GM19467 (cell line): Measurements from ENCODE around the gene CBLIF.
"Not testable (repeated sequence)": the region's sequence is repeated elsewhere in the genome, so short reads cannot be mapped to it uniquely, and the experiment has no call there.

ENCODE experiments used
- ATAC-seq: cut with Tn5 transposase; IDR thresholded peaks from one replicate; pipeline ENCODE4 v1.9.1; 2021; ENCODE audit warnings: mild to moderate bottlenecking, moderate library complexity; ENCODE audit not compliant: unreplicated experiment

Gene CBLIF

DNA sequence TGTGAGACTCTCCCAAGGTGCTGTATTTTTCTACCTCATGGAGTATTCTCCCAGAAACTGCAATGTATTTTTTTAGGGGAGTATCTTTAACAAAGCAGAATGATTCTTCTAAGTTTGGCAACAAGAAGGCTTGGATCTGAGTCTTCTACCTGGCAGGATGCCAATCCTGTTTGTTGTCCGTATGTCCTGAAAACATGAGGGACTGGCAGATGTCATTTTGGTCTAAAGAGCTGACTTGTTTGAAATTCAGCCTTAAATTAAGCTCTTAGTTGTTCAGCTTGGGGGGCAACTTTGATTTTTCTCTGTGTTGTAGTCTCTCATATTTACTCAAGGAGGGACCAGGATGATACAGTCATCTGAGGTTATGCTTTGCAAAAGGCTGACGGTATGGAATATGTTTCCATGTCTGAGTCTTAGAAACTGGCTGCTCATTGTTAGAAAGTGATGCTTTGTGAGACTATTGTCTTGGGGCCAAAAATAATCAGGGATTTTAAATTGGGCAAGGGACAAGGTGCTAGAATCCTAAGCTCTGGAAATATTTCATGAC lies 44.1 kb downstream of the CBLIF start:
- ATAC-seq = no peak

DNA sequence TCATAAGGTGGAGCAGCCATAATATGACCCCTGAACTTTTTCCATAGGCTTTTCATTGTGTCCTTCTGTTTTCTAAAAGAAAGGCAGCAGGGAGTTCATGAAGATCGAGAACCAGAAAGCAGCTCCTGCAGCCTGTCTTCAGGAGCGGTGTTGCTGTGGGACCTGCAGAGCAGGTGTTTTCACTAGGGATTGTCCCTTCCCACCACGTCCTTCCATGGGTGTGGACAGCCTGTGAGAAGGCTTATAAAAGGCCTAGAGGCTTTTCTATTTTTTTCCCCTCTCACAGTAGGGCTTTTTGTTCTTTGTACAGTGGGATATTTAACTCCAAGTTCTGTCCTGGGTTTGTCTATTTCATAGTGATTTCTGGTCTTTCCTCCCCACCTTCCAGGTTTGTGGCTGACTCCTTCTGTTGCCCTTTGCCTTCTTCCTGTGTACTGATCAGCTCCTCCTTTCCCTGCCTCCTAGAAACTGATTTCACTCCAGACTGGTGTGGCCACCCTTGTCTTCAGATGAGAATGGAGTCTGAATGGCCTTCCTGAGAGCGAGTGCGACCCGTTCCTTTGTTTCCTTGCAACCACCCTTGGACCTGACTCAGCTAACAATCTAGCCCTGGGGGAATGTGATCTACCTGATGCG lies 44.8 kb downstream of the CBLIF start:
- ATAC-seq = no peak

DNA sequence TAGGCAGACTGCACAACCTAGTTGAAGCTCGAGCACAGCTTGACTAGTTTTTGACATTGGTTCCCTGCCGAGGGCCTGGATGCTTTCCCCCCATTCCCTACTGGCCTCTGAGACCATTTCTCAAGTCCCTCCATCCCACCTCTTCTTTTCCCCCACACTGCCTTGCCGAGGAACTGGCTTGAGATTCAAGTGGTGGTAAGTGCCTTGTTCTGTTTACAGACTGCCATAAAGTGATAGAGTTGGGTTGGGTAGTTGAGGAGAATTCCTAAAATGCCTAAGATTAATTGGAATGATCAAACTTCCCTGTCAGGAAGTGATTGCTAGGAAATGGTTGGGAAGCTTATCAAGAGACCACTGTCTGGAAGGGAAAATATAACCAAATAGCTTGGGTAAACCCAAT lies 50.9 kb downstream of the CBLIF start:
- no peak for ATAC-seq

DNA sequence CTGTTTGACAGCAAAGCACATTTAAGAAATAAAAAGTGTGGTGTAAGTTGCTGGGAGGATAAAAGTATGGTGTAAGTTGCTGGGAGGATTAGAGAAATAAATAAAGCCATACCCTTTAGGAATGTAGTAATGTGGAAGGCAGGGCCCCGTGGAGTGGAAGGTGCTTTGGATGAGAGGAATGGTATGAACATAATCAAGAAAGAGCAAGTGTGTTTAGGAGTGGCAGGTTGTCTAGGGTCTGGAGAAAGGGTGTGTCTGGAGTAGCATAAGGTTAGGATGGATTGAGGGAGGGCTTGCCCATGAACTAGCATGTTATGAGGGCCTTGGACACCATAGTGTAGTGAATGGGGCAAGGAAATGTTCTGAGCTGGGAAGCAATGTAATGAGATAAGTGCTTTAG lies 52.8 kb downstream of the CBLIF start:
- ATAC-seq = no peak

DNA sequence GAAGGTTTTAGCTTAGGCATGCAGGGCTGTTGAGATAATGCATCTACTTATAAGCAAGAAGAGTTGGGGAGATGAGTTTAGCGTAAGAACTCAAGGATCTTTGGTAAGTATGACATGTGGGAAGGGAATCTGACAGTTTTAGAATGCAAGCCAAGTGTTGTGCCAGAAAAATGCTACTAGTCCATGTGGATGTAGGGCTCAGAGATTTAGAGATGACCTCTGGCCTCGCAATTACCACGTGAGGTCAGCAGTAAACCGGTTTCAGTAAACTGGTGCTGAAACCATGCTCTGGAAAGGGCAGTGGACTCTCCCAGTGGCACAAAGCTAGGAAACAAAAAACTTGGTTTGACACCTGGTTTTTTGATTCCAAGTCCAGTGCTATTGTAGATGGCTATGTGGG lies 53.7 kb downstream of the CBLIF start:
- ATAC-seq = no peak

DNA sequence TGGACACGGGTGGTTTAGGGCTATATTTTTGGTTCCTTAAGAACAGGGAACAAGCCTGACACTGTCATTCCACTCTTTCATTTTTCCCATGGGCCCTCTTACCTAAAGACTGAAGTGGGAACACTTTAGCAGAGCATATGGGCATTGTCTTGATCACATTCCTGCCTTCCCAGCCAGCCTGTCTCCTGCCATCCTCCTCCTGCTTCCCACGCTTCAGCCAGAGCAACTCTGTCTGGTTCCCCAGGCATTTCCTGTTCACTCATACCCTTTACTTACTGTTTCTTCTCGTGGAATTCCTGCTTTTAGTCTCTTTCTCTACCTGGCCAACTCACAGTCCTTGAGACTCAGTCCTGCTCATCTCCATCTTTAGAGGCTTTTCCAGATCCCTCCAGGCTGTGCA lies 57.5 kb downstream of the CBLIF start:
- ATAC-seq = no peak

DNA sequence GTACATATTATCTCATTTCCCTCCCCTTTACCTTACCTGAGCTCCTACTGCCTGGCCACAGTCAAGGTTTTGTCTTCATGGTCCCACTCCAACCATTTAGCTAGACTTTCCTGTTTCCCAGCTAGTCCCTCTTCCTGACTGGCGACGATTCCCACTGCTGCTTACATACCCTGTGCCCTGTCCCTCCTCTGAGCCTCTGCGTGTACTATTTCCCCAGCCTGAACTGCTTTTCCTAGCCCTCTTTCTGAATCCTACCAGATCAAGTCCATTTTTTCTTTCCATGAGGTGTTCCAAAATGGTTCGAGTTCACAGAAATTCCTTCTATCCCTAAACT lies 58.1 kb downstream of the CBLIF start:
- ATAC-seq = no peak

DNA sequence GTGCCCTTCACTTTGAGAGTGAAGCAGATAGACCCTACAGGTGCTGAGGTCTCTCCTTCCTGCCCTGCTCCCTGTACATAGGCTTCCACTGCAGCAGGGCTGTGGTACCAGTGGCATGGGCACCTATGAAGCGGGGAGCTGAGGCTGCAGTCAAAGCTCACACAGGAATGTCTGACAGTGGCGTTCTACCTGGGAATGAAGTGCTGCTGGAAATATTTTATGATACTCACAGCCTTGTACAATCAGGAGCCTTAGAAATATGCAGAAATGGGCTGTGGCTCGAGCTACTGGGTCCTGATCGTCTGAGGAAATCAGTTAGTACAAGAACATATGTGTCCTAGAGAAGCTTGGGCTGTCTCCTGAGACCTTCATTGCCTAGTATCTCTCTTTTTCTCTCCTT lies 59.5 kb downstream of the CBLIF start:
- ATAC-seq = no peak

DNA sequence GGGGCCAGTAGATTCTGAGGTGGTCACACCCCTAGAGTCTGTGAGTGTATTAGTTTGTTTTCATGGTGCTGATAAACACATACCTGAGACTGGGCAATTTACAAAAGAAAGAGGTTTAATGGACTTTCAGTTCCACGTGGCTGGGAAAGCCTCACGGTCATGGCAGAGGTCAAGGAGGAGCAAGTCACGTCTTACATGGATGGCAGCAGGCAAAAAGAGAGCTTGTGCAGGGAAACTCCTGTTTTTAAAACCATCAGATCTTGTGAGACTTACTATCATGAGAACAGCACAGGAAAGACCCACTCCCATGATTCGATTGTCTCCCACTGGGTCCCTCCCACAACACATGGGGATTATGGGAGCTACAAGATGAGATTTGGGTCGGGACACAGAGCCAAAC lies 60.9 kb downstream of the CBLIF start:
- not testable (repeated sequence) for ATAC-seq

DNA sequence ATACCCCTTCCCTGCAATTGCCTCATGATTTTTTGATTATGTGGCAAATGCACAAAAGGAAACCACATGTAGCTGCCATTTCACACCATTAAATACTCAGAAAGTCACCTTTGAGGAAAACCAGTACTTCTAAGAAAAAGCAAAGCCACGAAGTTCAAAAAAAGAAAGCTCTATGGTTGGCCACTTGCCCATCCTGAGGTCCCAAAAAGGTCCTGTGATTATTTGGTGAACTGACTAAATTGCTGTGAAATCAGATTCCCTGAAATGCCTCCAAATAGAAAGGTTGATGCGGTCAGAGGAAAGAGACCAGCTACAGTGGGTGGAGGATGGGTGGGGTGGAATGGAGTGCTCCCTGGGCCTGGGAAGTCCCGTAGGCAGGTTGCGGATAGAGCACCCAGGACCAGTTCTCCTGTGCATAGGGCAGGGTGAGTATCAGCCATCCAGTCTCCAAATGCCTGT lies 61.6 kb downstream of the CBLIF start:
- no peak for ATAC-seq

DNA sequence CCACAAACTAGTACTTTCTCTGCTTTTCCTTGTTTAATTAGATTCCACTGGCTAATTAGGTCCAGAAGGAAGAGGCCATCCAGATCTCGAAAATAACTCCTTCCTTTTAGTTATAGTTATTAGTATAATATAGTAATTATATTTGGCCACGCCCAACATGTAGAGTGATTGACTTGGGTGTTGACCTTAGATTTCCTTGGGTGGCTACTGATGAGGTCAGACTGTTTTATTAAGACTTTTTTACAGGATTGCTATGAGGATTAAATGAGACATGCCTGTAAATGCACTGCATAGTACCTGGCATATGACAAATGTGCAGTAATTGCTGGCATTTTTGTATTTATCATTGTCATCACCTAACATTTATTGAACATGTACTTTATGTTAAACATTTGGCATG lies 63.2 kb downstream of the CBLIF start:
- no peak for ATAC-seq

DNA sequence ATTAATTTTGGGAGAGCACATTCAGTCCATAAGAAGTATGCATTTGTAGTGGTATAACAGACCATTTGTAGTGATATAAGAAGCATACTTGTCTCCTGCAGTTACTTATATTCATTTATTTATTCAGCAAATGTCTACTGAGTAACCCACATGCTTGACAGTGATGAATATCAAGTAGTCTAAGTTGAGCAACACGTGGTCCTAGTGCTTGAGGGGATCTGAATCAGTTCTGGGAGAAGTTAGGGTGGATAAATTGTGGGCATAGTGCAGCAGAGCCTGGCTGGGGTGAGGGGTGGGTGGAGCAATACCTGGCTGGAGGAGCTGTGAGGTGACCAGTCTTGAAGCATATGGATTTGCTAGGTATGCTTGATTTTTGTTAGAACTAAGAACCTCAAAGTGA lies 65.8 kb downstream of the CBLIF start:
- no peak for ATAC-seq
